ENCODE results near the gene GAS7.
A peak's percentile ranks its signal among the peaks of the same experiment; 100 is the strongest.

GAS7 gene

DNA sequence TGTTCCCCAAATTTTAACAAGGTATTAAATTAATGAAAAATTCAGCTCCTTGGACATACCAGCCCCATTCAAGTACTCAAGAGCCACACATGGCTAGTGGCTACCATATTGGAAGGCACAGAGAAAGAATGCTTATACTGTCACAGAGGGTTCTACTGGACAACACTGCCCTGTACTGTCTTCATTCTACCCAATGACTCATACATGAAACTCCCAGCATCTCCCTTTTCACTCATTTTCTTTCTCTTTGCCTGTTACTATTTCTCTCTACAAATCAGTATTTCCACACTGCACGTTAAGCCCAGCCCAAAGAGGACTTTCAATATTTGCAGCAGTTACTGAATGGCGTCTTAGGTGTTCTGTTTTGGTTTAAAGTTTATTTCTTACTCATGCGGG is 221.2 kb downstream of the GAS7 start:
- H3K27me3 Mint-ChIP-seq, result no peaks in the 10 kb centered on the region
- no peak for DNase-seq
- no peak for ATAC-seq (replicated peaks)
- peak overlapping the region in 1 of 2 donors; percentile 1 for H3K4me3 Mint-ChIP-seq
- peaks cover 9 to 12% of the 10 kb centered on the region in 2 donors for H3K4me1 Mint-ChIP-seq (ENCODE audit: low read depth in 2 of 2)
- H3K27ac Mint-ChIP-seq, result peak overlapping the region in 1 of 2 donors; percentile 76
- H3K9me3 Mint-ChIP-seq, result no peaks in the 10 kb centered on the region
- H3K36me3 Mint-ChIP-seq (ENCODE audit: insufficient read depth), result peaks cover 4% of the 10 kb centered on the region

DNA sequence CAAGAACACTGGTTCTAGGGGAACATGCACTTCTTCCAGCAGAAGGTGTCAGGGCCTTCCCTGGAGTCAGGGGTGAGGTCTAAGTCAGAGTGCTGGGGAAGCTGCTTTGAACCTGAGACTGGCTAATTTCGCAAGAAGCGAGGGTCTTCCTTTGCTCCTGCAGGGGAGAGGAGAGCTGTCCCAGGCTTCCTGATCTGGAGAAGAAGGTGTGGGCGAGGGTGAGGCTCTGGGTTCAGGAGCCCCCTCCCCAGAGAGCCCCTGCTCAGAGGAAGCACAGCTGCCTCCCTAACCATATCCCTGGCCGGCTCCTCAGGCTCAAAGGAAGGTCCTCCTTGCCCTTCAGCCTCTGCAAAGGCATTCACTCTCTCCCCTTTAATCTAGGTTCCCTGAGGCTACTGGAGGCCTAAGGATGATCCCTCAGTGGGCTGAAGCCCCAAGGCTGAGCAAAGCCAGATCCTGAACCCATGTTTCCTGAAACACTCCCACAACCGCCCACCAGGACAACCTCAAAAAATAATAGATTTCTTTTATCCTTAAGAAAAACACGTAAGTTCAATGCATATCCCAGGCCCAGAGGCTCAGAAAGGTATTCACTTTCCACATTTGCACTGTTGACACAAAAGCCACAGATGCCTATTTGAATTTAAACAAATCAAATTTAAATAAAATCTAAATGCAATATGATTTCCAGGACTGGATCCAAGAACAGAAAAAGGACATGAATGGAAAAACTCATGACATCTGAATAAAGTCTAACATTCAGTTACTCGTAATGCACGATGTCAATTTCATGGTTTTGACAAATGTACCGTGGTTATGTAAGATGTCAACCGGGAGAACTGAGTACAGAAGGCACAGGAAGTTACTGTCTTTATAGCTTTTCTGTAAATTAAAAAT is 221.9 kb downstream of the GAS7 start:
- DNase-seq (no peak), ATAC-seq (replicated peaks) (no peak)
- no peaks in the 10 kb centered on the region for H3K27me3 Mint-ChIP-seq
- H3K4me3 Mint-ChIP-seq, result no peak overlapping the region
- peak overlapping the region; percentile 11 to 76 for H3K27ac Mint-ChIP-seq
- H3K4me1 Mint-ChIP-seq (ENCODE audit: low read depth in 2 of 2), result peaks cover 9 to 10% of the 10 kb centered on the region in 2 donors
- peaks cover 4% of the 10 kb centered on the region for H3K36me3 Mint-ChIP-seq (ENCODE audit: insufficient read depth)
- no peaks in the 10 kb centered on the region for H3K9me3 Mint-ChIP-seq

DNA sequence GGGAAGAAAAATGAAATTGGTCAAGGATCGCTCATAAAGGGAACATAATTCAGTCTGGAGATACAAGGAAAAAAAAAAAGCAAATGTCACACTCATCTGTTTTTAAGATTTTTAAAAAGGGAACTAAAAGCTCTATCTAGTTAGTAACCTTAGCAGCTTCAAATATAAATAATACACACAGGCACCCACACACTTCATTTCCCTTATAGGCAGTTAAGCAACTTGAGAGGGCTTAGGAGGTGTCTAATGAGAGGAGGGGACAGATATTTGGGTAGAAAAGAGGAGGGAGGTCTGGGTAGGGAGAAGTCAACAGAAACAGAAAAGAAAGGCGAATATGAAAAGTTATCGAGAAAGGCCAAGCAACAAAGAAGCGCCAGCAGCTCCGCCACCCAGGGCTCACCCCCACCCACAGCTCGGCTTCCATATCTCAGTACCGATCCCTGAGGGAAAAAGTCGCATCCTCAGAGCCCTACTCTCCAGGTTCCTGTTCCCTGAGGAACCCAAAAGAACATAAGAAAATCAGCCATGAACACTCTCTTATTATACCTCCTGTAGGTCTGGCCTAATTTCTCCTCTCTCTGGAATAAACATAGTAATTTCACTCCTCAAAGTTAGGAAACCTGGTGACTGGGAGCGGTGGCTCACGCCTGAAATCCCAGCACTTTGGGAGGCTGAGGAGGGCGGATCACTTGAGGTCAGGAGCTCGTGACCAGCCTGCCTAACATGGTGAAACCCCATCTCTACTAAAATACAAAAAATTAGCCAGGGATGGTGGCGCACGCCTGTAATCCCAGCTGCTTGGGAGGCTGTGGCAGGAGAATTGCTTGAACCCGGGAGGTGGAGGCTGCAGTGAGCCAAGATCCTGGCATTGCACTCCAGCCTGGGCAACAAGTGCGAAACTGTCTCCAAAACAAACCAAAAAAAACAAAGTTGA is 223.7 kb downstream of the GAS7 start:
- Mint-ChIP-seq H3K4me1 (ENCODE audit: low read depth in 2 of 2) (peaks cover 10 to 11% of the 10 kb centered on the region in 2 donors), H3K9me3 (no peaks in the 10 kb centered on the region), H3K4me3 (no peak overlapping the region), H3K27me3 (no peaks in the 10 kb centered on the region), H3K36me3 (ENCODE audit: insufficient read depth) (peaks cover 4% of the 10 kb centered on the region), H3K27ac (peak overlapping the region; percentile 76 to 78)
- no peak for ATAC-seq (replicated peaks)
- DNase-seq, result no peak

DNA sequence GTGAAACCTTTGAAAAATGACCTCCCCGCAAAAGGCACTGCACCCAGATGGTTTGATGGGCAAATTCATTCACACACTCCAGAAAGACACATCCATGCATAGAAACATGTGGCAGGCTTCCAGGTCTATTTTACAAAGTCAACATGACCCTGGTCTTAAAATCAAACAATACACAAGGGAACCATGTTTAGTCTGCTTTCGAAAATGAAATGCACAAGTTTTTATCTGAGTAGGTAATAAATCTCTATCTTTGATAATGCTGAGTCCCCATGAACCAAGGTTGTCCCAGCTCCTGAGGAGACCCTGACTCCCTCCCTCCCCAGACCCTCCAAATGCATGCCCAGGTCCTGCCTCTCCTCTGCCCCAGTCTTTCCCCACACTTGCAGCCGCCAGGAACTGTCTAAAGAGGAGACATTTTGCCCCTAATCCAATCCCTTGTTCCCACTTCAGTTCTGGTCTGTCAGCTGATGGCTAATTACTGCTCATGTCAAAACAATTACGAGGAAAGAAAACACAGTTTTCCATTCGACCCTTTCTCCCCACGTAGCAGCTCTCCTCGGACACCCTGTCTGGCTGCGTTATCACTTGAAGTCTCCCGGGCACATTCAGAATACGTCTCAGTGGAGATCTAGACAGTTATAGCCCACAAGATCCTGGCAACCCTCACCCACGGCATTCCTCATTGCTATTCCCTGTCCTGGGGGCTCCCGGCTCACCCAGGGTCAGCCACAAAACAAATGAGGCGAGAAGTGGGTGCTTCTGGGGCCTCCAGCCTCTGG is 224.5 kb downstream of the GAS7 start:
- peaks cover 4% of the 10 kb centered on the region for H3K36me3 Mint-ChIP-seq (ENCODE audit: insufficient read depth)
- H3K9me3 Mint-ChIP-seq, result no peaks in the 10 kb centered on the region
- H3K27me3 Mint-ChIP-seq, result no peaks in the 10 kb centered on the region
- peak overlapping the region in 1 of 2 donors; percentile 76 for H3K27ac Mint-ChIP-seq
- ATAC-seq (replicated peaks), result no peak
- no peak for DNase-seq
- peaks cover 10 to 17% of the 10 kb centered on the region in 2 donors for H3K4me1 Mint-ChIP-seq (ENCODE audit: low read depth in 2 of 2)
- no peak overlapping the region for H3K4me3 Mint-ChIP-seq

DNA sequence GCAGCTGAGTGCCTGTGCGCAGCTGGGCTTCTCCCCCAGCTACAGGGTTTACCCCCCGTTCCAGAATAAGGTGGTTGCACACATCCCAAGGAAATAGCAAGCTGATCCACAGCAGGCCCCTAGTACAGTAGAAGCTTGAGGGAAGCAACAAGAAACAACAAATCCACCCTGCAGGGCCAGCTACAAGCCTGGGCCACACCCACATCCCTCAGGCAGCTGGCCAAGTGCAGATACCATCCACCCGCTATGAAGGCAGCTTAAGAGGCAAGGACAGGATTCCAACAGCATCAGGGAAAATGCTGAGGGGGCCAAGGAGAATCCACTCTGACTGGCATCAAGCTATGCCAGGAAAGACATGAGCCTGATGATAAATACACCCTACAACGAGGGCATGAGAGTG is 226.4 kb downstream of the GAS7 start:
- Mint-ChIP-seq H3K4me1 (ENCODE audit: low read depth in 2 of 2) (peaks cover 7 to 13% of the 10 kb centered on the region in 2 donors), H3K27ac (peak overlapping the region in 1 of 2 donors; percentile 11), H3K9me3 (no peaks in the 10 kb centered on the region), H3K27me3 (no peaks in the 10 kb centered on the region), H3K36me3 (ENCODE audit: insufficient read depth) (peaks cover 4% of the 10 kb centered on the region), H3K4me3 (no peak overlapping the region)
- no peak for DNase-seq
- no peak for ATAC-seq (replicated peaks)

DNA sequence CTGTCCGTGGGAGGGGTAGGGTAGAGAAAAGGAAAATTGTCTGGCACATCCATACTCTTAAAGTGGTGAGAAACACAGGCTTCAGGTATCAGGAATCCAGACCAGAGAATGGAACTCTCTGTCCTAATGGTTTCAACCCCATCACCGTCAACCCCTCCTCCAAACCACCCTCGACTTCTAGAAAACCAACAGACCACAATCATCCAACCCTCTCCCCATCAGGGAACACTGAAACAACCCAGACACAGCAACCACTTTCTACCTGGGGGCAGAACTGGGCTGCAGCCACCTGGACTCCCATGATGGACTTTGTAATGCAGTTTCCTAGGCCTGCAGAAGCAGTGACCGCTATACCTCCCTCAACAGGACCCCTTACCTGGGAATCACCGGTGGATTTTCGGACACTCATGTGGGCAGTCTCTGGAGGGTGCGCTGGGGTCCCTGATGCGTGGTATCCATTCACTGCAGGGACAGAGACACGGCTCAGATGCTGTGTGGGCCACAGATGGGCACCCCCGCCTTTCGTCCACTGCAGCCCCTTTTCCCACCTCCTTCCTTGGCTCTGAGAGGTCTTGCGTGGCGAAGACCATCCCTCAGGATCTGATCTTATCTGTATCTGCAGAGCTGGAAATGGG is 229.0 kb downstream of the GAS7 start:
- H3K4me3 Mint-ChIP-seq, result no peak overlapping the region
- no peaks in the 10 kb centered on the region for H3K36me3 Mint-ChIP-seq (ENCODE audit: insufficient read depth)
- no peaks in the 10 kb centered on the region for H3K27me3 Mint-ChIP-seq
- peaks cover 7 to 13% of the 10 kb centered on the region in 2 donors for H3K4me1 Mint-ChIP-seq (ENCODE audit: low read depth in 2 of 2)
- H3K27ac Mint-ChIP-seq, result peak overlapping the region in 1 of 2 donors; percentile 8
- DNase-seq, result no peak
- ATAC-seq (replicated peaks), result no peak
- no peaks in the 10 kb centered on the region for H3K9me3 Mint-ChIP-seq

DNA sequence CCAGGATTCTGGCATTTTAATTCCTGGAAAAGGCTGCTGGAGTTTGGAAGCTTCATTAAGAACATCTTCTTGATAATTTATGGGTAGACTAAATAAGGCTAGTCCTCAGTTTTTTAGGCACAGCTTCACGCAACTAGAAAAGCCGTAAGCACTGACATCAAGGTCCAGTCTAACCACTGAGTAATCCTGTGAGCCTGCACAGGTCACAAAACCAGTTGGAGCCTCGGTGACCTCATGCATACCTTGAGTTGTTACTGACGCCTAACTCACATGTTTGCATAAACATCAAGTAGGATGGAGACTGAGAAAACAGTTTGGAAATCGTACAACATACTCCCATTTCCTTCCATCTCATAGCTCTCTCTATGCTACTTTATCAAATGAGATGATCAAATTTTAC is 229.5 kb downstream of the GAS7 start:
- Mint-ChIP-seq H3K4me3 (no peak overlapping the region), H3K9me3 (no peaks in the 10 kb centered on the region), H3K36me3 (ENCODE audit: insufficient read depth) (no peaks in the 10 kb centered on the region), H3K4me1 (ENCODE audit: low read depth in 2 of 2) (peaks cover 5 to 13% of the 10 kb centered on the region in 2 donors), H3K27me3 (no peaks in the 10 kb centered on the region), H3K27ac (peak overlapping the region in 1 of 2 donors; percentile 7)
- ATAC-seq (replicated peaks), result no peak
- no peak for DNase-seq

DNA sequence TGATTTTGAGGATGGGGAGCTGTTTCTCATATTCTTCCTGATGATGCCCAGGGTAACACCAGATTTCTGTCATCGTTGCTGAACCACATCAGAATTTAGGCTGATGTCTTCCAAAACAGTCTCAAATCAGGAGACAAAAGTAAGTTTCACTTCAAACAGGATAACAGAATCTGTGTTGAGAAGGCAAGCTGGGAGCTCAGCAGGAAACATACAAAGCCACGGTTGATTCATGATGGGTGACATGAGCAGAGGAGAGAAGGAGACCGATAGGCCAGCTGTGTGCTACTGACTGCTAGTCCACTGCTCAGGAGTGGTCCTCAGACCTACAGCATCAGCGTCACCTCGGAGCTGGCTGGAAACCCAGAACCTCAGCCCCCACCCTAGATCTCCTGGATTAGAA is 230.4 kb downstream of the GAS7 start:
- no peak for DNase-seq
- peaks cover 5 to 13% of the 10 kb centered on the region in 2 donors for H3K4me1 Mint-ChIP-seq (ENCODE audit: low read depth in 2 of 2)
- no peaks in the 10 kb centered on the region for H3K9me3 Mint-ChIP-seq
- no peak overlapping the region for H3K27ac Mint-ChIP-seq
- ATAC-seq (replicated peaks), result no peak
- H3K27me3 Mint-ChIP-seq, result no peaks in the 10 kb centered on the region
- H3K36me3 Mint-ChIP-seq (ENCODE audit: insufficient read depth), result no peaks in the 10 kb centered on the region
- H3K4me3 Mint-ChIP-seq, result no peak overlapping the region

DNA sequence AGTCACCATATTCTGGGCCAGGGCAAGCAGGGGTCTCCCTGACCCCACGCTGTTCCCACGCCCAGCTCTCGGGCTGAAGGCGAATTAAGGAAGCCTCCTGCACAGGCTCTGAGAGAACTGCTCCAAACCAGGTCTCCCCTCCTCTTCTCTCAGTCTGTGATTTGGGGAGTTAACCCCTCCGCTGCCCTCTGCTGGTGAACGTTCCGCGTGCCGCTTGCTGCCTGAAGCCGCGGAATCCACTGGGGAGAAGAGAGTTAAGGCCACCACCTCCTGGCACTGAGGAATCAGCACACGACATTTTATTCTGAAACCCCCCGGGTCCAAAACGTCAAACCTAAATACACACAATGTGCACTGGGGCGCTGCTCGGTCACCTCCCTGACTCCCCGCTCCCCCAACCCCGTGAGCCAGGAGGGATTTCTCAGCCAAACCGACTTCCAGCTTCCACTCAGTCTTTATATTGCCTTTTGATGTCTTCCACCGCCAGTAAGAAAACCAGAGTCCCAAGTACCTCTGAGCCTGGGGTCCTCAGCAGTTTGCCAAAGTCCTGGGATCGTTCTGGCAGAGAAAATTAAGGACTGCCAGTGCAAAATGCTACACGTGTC is 238.9 kb downstream of the GAS7 start:
- H3K4me1 Mint-ChIP-seq (ENCODE audit: low read depth in 2 of 2), result peaks cover 4 to 6% of the 10 kb centered on the region in 2 donors
- no peaks in the 10 kb centered on the region for H3K36me3 Mint-ChIP-seq (ENCODE audit: insufficient read depth)
- DNase-seq (no peak), ATAC-seq (replicated peaks) (no peak)
- peak overlapping the region; percentile 62 to 77 for H3K27ac Mint-ChIP-seq
- no peaks in the 10 kb centered on the region for H3K27me3 Mint-ChIP-seq
- H3K4me3 Mint-ChIP-seq, result no peak overlapping the region
- H3K9me3 Mint-ChIP-seq, result no peaks in the 10 kb centered on the region

DNA sequence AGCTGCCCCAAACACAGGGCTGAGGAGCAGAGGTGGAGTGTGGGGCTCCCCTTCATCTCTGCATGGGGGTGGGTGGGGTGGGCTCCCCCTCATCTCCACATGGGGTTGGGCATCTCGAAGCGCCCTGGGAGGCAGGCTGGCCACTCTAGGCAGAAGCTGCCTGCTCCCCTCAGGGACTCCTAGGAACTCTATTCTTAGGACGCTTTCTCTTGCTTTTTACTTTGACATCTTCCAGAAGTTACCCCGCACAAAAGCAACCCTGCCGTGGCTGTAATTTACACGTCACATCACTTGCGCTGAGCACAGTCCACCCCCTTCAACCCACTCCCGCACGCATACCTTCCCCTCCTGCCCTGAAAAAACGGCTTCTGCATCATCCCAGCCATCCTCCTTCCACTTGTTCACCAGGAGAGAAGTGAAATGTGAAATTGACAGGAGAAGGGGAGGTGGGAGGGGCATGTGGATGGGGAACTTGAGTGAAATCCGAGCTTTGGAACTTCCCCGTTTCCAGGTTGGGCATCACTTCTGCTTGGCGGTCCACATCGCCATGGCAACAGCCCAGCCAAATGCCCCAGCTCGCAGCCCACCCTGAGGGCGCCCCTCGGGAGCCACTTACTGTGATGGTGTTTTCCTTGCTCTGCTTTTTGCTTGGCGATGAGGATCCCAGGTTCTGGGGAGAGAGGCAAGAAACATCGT is 239.7 kb downstream of the GAS7 start:
- Mint-ChIP-seq H3K27me3 (no peaks in the 10 kb centered on the region), H3K4me3 (no peak overlapping the region), H3K36me3 (ENCODE audit: insufficient read depth) (no peaks in the 10 kb centered on the region), H3K4me1 (ENCODE audit: low read depth in 2 of 2) (peaks cover 4 to 6% of the 10 kb centered on the region in 2 donors), H3K9me3 (no peaks in the 10 kb centered on the region), H3K27ac (no peak overlapping the region)
- ATAC-seq (replicated peaks) (no peak), DNase-seq (no peak)

DNA sequence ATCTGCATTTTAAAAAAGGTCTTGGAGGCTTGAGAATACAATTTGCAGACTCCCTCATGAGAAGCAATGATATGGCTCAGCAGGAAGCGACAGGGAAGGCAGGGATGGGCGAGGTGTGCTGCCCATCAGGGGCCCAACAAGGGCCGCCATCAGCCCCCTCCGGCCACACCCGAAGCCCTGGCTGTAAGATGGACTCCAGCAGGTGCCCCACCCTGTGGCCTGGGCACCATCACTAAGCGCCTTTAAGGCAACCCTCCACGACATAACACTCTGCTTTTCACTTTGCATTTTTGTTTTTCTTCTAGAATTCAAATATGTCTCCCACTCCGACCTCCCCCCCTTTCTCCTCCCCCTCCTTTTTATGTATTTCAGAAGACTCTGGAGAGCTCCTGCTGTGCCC is 241.2 kb downstream of the GAS7 start:
- ATAC-seq (replicated peaks) (no peak), DNase-seq (no peak)
- Mint-ChIP-seq H3K4me3 (no peak overlapping the region), H3K36me3 (ENCODE audit: insufficient read depth) (no peaks in the 10 kb centered on the region), H3K9me3 (no peaks in the 10 kb centered on the region), H3K27ac (no peak overlapping the region), H3K27me3 (no peaks in the 10 kb centered on the region), H3K4me1 (ENCODE audit: low read depth in 2 of 2) (peaks cover 3 to 6% of the 10 kb centered on the region in 2 donors)
